WTC11 (cell line): Measurements from ENCODE around the gene AMDHD2. TPM values are rescaled to one million over a fixed set of nuclear protein-coding genes. Genes with fewer than 3 reads are reported as not detected.
A peak's percentile ranks its signal among the peaks of the same experiment; 100 is the strongest.

ENCODE experiments used
- ATAC-seq: fragments of 200-7000 bp; cut with Tn5 transposase; 2 replicates; pipeline ENCODE4 v1.10.0; 2021; ENCODE audit warnings: mild to moderate bottlenecking, moderate library complexity
- CTCF ChIA-PET: fragments of 300-600 bp; sonication (Branson Sonifier 250); formaldehyde crosslinking; loops from one replicate; lab custom pipeline; 2021; ENCODE audit warnings: antibody characterized with exemption; lab: Charles Lee
- POLR2A ChIA-PET: fragments of 350-600 bp; sonication (Branson Sonifier 250); formaldehyde crosslinking; loops from one replicate; lab custom pipeline; 2021; ENCODE audit warnings: antibody characterized with exemption; lab: Charles Lee
- DNase-seq: peaks from one replicate; pipeline ENCODE4 v3.0.0; 2021; ENCODE audit warnings: low spot score
- H3K27ac Mint-ChIP-seq: 2 replicates; pipeline ENCODE4 v1.8.0; 2021; ENCODE audit warnings: mixed read lengths
- H3K27me3 Mint-ChIP-seq: 2 replicates; pipeline ENCODE4 v1.8.0; 2021; ENCODE audit warnings: low read depth, mild to moderate bottlenecking, moderate library complexity, mixed read lengths
- H3K36me3 Mint-ChIP-seq: 2 replicates; pipeline ENCODE4 v1.8.0; 2021; ENCODE audit warnings: mixed read lengths
- H3K4me1 Mint-ChIP-seq: 2 replicates; pipeline ENCODE4 v1.8.0; 2022; ENCODE audit warnings: mixed read lengths
- H3K4me3 Mint-ChIP-seq: 2 replicates; pipeline ENCODE4 v1.8.0; 2021; ENCODE audit warnings: mild to moderate bottlenecking, moderate library complexity, mixed read lengths
- H3K9me3 Mint-ChIP-seq: 2 replicates; pipeline ENCODE4 v1.8.0; 2021; ENCODE audit warnings: mixed read lengths
- AR ChIP-seq: fragments of 250-450 bp; sonication (Bioruptor Pico); IDR thresholded peaks from 2 replicates; pipeline ENCODE4 v1.9.0; 2021; ENCODE audit warnings: mild to moderate bottlenecking
- ATF3 ChIP-seq: sonication (generic); formaldehyde crosslinking; conservative IDR thresholded peaks from 2 replicates; pipeline ENCODE4 v1.8.1; 2022; ENCODE audit warnings: mild to moderate bottlenecking, missing genetic modification reagents
- EMX1 ChIP-seq: fragments of 250-450 bp; sonication (Bioruptor Pico); IDR thresholded peaks from 2 replicates; pipeline ENCODE4 v1.8.0; 2021; ENCODE audit warnings: mild to moderate bottlenecking
- FOXJ3 ChIP-seq: sonication (generic); formaldehyde crosslinking; IDR thresholded peaks from 2 replicates; pipeline ENCODE4 v1.9.0; 2021; ENCODE audit warnings: missing genetic modification reagents, mild to moderate bottlenecking, borderline replicate concordance
- GTF2I ChIP-seq: fragments of 250-450 bp; sonication (Bioruptor Pico); conservative IDR thresholded peaks from 2 replicates; pipeline ENCODE4 v1.4.0; 2021; ENCODE audit warnings: mild to moderate bottlenecking
- HMGA2 ChIP-seq: fragments of 250-450 bp; sonication (Bioruptor Pico); IDR thresholded peaks from 2 replicates; pipeline ENCODE4 v1.4.0; 2021; ENCODE audit warnings: mild to moderate bottlenecking, moderate library complexity
- JAZF1 ChIP-seq: fragments of 250-450 bp; sonication (Bioruptor Pico); IDR thresholded peaks from 2 replicates; pipeline ENCODE4 v1.9.0; 2021; ENCODE audit warnings: moderate library complexity, mild to moderate bottlenecking, inconsistent platforms
- KAT7 ChIP-seq: sonication (generic); formaldehyde crosslinking; IDR thresholded peaks from 2 replicates; pipeline ENCODE4 v1.8.1; 2023; ENCODE audit warnings: missing genetic modification reagents, mild to moderate bottlenecking, borderline replicate concordance
- MLX ChIP-seq: sonication (generic); formaldehyde crosslinking; IDR thresholded peaks from 2 replicates; pipeline ENCODE4 v1.8.1; 2023; ENCODE audit warnings: mild to moderate bottlenecking, missing genetic modification reagents, moderate library complexity
- NR2C2 ChIP-seq: sonication (generic); formaldehyde crosslinking; IDR thresholded peaks from 2 replicates; pipeline ENCODE4 v1.8.0; 2022; ENCODE audit warnings: mild to moderate bottlenecking, missing genetic modification reagents
- RORB ChIP-seq: fragments of 250-450 bp; sonication (Bioruptor Pico); IDR thresholded peaks from 2 replicates; pipeline ENCODE4 v1.9.0; 2021; ENCODE audit warnings: mild to moderate bottlenecking
- ZBTB43 ChIP-seq: sonication (generic); formaldehyde crosslinking; IDR thresholded peaks from 2 replicates; pipeline ENCODE4 v1.8.1; 2023; ENCODE audit warnings: mild to moderate bottlenecking, missing genetic modification reagents
- ZNF138 ChIP-seq: sonication (generic); formaldehyde crosslinking; conservative IDR thresholded peaks from 2 replicates; pipeline ENCODE4 v1.8.1; 2022; ENCODE audit warnings: mild to moderate bottlenecking, moderate library complexity, missing genetic modification reagents
- ZNF423 ChIP-seq: fragments of 250-450 bp; sonication (Bioruptor Pico); IDR thresholded peaks from 2 replicates; pipeline ENCODE4 v2.1.2; 2022; ENCODE audit warnings: mild to moderate bottlenecking, moderate library complexity
- ZSCAN18 ChIP-seq: fragments of 250-450 bp; sonication (Bioruptor Pico); IDR thresholded peaks from 2 replicates; pipeline ENCODE4 v2.1.2; 2022; ENCODE audit warnings: mild to moderate bottlenecking, moderate library complexity
- total RNA-seq: library from RNA; stranded (reverse); gene quantifications from 3 replicates; pipeline ENCODE4 v1.2.3, GENCODE V29; 2021

The AMDHD2 gene
- total RNA-seq, 1 experiment from 2014 or later: 70.9 TPM

- TF ChIP-seq AR (no peak), HMGA2 (CRISPR knock-in tag) (no peak), MLX (CRISPR knock-in tag) (no peak), NR2C2 (CRISPR knock-in tag) (no peak), KAT7 (no peak), EMX1 (no peak), JAZF1 (CRISPR knock-in tag) (no peak), ZSCAN18 (CRISPR knock-in tag) (no peak), RORB (CRISPR knock-in tag) (no peak), FOXJ3 (CRISPR knock-in tag) (no peak), GTF2I (no peak), ZBTB43 (no peak)
Observed at GRCh38 chr16:2505695-2506094, 14.5 kb upstream of the AMDHD2 start (continued).

GRCh38 chr16:2507052-2507659 is 13.0 kb upstream of the AMDHD2 start:
- ChIA-PET CTCF (no interaction called here), POLR2A (interaction anchor here (0.8 kb wide), 1 partner anchor 47 kb away, joined by 3 read pairs; the partner anchor contains the start of gene TEDC2)
- Mint-ChIP-seq H3K4me1 (peaks cover 18% of the 10 kb centered on the region), H3K4me3 (no peak overlapping the region), H3K36me3 (no peaks in the 10 kb centered on the region), H3K27me3 (peaks cover 2% of the 10 kb centered on the region), H3K27ac (no peak overlapping the region), H3K9me3 (no peaks in the 10 kb centered on the region)
- ATAC-seq: peak; percentile 60
- TF ChIP-seq ZNF423 (CRISPR knock-in tag): peak; percentile 46; the same call in 1 of the 2 replicates
- no peak for TF ChIP-seq ATF3 (CRISPR knock-in tag)
- DNase-seq: no peak

GRCh38 chr16:2507665-2508064 is 12.5 kb upstream of the AMDHD2 start:
- Mint-ChIP-seq H3K36me3 (no peaks in the 10 kb centered on the region), H3K4me1 (peaks cover 24% of the 10 kb centered on the region), H3K4me3 (no peak overlapping the region), H3K27me3 (peaks cover 4% of the 10 kb centered on the region), H3K27ac (no peak overlapping the region), H3K9me3 (no peaks in the 10 kb centered on the region)
- no peak for DNase-seq
- CTCF ChIA-PET: no interaction called here
- TF ChIP-seq ZNF138 (CRISPR knock-in tag): no peak
- ATAC-seq: no peak
- POLR2A ChIA-PET: interaction anchor here (0.8 kb wide), 1 partner anchor 48 kb away, joined by 3 read pairs; the partner anchor contains the start of gene TEDC2
